Measurements from ENCODE around the gene DBF4B. TPM values are rescaled to one million over a fixed set of nuclear protein-coding genes. Genes with fewer than 3 reads are reported as not detected.
"Not testable (repeated sequence)": the region's sequence is repeated elsewhere in the genome, so short reads cannot be mapped to it uniquely, and the experiment has no call there.

Gene DBF4B
- total and polyA plus RNA-seq, 12 donors, result 1.9 to 10.5 (median 4.7) TPM

GRCh38 chr17:44736551-44737240 is 28.2 kb downstream of the DBF4B start:
- Histone ChIP-seq H3K9me3 (replicated peaks in 1 of 3) (no peaks in the 10 kb centered on the region), H3K4me3 (no peak overlapping the region), H3K27ac (no peak overlapping the region), H3K4me1 (replicated peaks in 1 of 2) (no peaks in the 10 kb centered on the region), H3K36me3 (replicated peaks in 1 of 2) (no peaks in the 10 kb centered on the region), H3K27me3 (no peaks in the 10 kb centered on the region)
- DNase-seq, result no peak
- 84 to 94% (median 90%) methylated on average over 11 to 12 of the region's 12 CpGs for WGBS, 4 donors
- intact Hi-C loops (cut with DNase I), result no loop called here
- TF ChIP-seq CTCF (IDR thresholded peaks at IDR 0.05), result no peak

DNA sequence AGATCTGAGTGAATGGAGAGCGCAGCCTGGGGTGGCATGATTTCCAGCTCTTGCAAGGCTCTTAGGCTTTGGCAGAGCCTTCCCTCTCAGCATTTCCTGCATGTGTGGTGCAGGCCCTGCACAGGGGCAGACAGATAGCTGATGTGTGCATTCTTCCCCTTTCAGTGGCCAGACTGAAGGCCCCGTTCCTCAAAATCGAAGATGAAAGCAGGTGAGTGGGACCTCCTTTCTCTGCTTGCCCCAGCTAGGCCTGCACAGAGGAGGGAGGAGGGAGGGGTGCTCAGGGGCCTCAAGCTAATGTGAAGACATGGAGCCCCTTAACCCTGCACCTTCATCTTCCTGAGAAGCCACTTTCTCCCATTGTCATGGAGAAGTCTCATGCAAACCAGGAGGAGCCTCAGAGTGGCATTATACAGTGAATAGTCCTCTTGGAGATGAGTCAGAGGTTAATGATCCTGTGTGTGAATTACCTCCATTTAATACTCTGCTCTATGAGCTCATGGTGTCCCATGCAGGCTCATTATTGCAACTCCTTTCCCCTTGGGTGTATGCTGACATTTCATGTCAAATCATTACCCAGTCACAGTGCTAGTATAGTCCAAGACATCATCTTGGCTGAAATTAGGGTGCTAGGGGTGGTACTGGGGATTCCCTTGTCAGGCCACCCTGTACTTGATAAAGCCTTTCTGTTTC is 29.9 kb downstream of the DBF4B start:
- no peaks in the 10 kb centered on the region for H3K9me3 ChIP-seq (replicated peaks in 1 of 3)
- no peak for DNase-seq
- 70 to 85% (median 81%) methylated on average over 2 to 3 of the region's 3 CpGs for WGBS, 4 donors
- TF ChIP-seq POLR2A (IDR thresholded peaks at IDR 0.05) (no peak), CTCF (IDR thresholded peaks at IDR 0.05) (no peak)
- no peak overlapping the region for H3K27ac ChIP-seq
- H3K4me1 ChIP-seq (replicated peaks in 1 of 2), result no peaks in the 10 kb centered on the region
- no peaks in the 10 kb centered on the region for H3K36me3 ChIP-seq (replicated peaks in 1 of 2)
- H3K4me3 ChIP-seq, result no peak overlapping the region
- H3K27me3 ChIP-seq, result no peaks in the 10 kb centered on the region
- intact Hi-C loops (cut with DNase I), result no loop called here

- H3K27me3 ChIP-seq, result no peaks in the 10 kb centered on the region
- no peak overlapping the region for H3K4me3 ChIP-seq
- no peak for DNase-seq
- 95 to 99% (median 95%) methylated on average over 8 of the region's 8 CpGs for WGBS, 4 donors
- H3K36me3 ChIP-seq (replicated peaks in 1 of 2), result no peaks in the 10 kb centered on the region
- H3K9me3 ChIP-seq (replicated peaks in 1 of 3), result no peaks in the 10 kb centered on the region
- intact Hi-C loops (cut with DNase I), result no loop called here
- TF ChIP-seq POLR2A (IDR thresholded peaks at IDR 0.05) (no peak), CTCF (IDR thresholded peaks at IDR 0.05) (no peak)
- H3K4me1 ChIP-seq (replicated peaks in 1 of 2), result no peaks in the 10 kb centered on the region
- no peak overlapping the region for H3K27ac ChIP-seq
Measured at GRCh38 chr17:44741316-44741715, 32.9 kb downstream of the DBF4B start.

DNA sequence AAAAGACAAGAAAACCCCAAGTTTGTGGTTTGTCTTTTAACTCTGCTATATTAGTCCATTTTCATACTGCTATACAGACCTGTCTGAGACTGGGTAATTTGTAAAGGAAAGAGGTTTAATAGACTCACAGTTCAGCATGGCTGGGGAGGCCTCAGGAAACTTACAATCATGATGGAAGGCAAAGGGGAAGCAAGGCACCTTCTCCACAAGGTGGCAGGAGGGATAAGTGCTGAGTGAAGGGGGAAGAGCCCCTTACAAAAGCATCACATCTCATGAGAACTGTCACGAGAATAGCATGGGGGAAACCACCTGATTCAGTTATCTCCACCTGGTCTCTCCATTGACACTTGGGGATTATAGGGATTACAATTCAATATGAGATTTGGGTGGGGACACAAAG is 36.8 kb downstream of the DBF4B start:
- no peak for TF ChIP-seq POLR2A (IDR thresholded peaks at IDR 0.05)
- no peak for TF ChIP-seq CTCF (IDR thresholded peaks at IDR 0.05)
- Histone ChIP-seq H3K9me3 (replicated peaks in 1 of 3) (no peaks in the 10 kb centered on the region), H3K4me1 (replicated peaks in 1 of 2) (no peaks in the 10 kb centered on the region), H3K4me3 (no peak overlapping the region), H3K27ac (no peak overlapping the region), H3K36me3 (replicated peaks in 1 of 2) (no peaks in the 10 kb centered on the region), H3K27me3 (no peaks in the 10 kb centered on the region)
- WGBS, 4 donors, result 80 to 100% (median 97%) methylated on average over 1 of the region's 1 CpG
- intact Hi-C loops (cut with DNase I), result no loop called here
- no peak for DNase-seq

GRCh38 chr17:44745738-44746137 is 37.3 kb downstream of the DBF4B start:
- H3K4me1 ChIP-seq (replicated peaks in 1 of 2); DNase-seq; H3K9me3 ChIP-seq (replicated peaks in 1 of 3); H3K27ac ChIP-seq; H3K36me3 ChIP-seq (replicated peaks in 1 of 2); H3K27me3 ChIP-seq; H3K4me3 ChIP-seq; intact Hi-C loops (cut with DNase I): not testable (repeated sequence)
- 83 to 95% (median 86%) methylated on average over 5 of the region's 5 CpGs for WGBS, 4 donors
